ENCODE results near the gene AQP10.

- TF ChIP-seq POLR2A (IDR thresholded peaks at IDR 0.05) (peak; percentile 20 to 77), CTCF (IDR thresholded peaks at IDR 0.05) (peak; percentile 71 to 95 (median 82))
Observed at GRCh38 chr1:154272217-154272998, 48.5 kb upstream of the AQP10 start, which contains the start of gene HAX1.
